Right lobe of liver (tissue), 4 donors: ENCODE results near the gene PDE10A.

Experiments used
- CTCF ChIP-seq, 4 donors: fragments of 200-600 bp in 3 of 4; fragments of 450-650 bp in 1 of 4; IDR thresholded peaks; one replicate each; pipeline versions ENCODE4 v1.5.1 to v1.8.0; 2016 to 2022; ENCODE audit warnings: antibody characterized with exemption in 4 of 4, mild to moderate bottlenecking in 2 of 4
- POLR2A ChIP-seq: fragments of 450-650 bp; IDR thresholded peaks from one replicate; pipeline ENCODE4 v1.6.1; 2017; ENCODE audit warnings: antibody characterized with exemption, mild to moderate bottlenecking
- donor health status: DM: no; HTN: no; CAD: no.
- donor health status: DM: no; HTN: no; CAD: no.
- donor health status: DM: no; HTN: yes; CAD: no.

GRCh38 chr6:165484178-165484889, 178.7 kb downstream of the PDE10A start:
- TF ChIP-seq CTCF (IDR thresholded peaks at IDR 0.05) (no peak), POLR2A (no peak)
